TTC549 (cell line): ENCODE measurements around the gene KLF13.

ENCODE experiments used
- FAIRE-seq: peaks from 2 replicates; lab custom pipeline; 2012; peaks lifted over from hg19 to GRCh38; lab: Jason Lieb, UNC

Gene KLF13

DNA sequence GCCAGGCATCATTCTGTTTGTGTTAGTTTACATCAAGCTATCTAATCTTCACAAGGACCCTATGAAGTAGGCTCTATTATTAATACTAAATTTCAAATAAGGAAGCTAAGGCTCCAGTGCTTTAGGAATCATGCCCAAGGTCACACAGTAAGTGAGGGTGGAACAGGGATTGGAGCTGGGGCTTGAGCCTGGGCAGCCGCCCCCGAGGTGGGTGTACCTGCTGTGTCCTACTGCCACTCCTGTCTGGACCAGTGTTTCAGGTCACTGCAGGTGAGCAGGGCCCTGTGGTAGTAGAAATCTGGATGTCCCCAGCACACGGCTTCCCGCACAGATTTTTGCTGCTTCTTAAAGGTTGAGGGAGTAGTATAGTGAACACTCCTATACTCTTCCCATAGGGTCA lies 6.5 kb downstream of the KLF13 start:
- FAIRE-seq: no peak

DNA sequence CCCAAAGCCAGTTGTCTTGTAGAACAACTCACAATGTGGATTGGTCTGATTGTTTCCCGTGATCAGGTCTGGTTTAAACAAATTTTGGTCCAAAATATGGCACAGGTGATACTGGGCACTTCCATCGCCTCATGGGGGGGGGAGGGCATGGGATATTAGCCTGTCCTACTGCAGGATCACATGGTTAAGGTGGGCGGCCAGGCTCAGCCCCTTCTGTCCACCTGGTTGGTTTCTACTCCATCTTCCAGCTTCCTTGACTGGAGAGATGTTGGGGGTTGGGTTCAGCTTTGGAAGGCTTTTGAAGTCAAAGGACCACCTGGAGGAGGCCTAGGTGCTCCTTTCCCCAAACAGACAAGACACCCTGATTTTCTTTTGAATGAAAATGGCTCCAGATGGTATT lies 7.2 kb downstream of the KLF13 start:
- FAIRE-seq: no peak

DNA sequence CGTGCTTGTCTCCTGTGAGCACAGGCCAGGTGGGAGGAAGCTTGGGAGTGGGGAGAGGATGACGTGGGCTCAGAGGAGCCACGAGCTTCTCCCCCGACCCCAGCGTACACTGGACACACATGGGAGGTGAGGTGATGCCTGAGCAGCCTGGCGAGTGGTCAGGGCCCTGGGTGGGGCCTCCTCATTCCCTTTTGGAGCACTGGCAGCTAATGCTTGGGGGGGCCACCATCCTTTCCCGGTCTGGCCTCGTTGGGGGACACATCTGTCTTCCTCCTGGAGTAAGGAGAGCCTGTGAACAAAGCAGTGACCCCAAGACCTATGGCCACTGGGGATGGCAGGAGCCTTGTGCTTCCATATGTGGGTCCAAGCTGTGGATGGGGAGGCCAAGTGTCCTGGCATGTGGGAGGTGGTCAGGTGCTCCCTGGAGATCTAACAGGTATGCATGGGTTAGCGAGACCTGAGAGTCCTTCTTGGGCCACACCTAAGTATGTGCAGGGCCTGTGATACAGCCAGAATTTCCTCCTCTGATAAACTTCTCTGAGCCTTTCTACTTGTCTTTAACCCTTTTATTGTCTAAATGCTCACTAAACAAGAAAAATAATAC lies 9.5 kb downstream of the KLF13 start:
- FAIRE-seq: no peak

DNA sequence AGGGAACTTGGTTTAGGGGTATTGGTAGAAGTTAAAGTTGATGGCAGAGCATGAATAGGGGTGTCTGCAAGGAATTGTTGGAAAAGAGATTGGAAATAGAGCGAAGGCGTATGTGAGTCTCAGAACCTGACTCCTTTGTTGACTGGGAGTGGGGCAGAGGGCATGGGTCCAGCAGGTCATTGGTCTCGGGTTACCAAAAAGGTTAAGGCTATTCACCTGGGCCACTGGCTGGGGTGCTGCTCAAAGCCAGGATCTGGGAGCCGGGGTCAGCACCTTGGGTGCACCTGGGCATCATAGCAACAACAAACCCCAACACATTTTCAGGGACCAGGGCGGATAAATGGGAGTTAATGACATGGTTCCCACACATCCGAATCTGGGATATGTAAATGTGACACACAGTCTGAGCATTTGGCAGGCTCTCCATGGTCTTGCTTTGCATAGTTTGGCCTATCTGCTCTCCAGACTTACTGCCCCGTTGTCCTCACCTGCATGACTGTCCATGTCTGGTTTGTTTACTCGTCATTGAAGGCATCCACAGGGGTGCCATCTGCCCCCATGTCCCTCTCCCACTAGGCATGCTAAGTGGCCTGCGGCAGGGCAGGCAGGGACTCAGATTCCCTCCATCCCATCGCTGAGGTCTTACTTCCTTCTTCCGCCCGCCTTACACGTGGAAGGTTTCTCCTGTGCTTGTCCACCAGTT lies 10.1 kb downstream of the KLF13 start:
- FAIRE-seq: no peak

DNA sequence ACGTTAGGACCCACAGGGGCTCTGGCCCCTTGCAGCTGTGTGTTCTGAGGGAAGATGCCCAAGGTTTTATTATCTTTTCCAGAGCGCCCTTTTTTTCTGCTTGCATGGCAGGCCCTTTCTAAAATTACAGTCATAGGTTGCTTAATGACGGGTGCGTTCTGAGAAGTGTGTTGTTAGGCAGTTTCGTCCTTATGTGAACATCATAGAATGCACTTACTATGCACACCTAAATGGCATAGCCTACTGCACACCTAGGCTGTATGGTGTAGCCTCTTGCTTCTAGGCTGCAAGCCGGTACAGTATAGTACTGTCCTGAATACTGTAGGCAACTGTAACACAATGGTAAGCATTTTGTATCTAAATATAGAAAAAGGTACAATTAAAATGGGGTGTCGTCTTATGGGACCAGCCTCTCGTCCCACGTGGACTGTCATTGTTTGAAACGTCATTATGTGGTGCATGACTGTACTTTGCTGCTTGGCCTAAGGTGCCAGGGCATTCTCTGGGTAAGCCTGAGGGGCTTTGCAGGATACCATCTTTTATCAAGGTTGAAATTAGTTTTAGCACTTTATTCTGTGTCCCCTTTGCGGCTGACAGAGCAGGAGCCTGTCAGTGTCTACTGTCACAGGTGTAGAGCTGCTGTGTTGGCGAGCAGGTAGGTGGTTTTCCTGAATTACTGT lies 10.9 kb downstream of the KLF13 start:
- FAIRE-seq: no peak

DNA sequence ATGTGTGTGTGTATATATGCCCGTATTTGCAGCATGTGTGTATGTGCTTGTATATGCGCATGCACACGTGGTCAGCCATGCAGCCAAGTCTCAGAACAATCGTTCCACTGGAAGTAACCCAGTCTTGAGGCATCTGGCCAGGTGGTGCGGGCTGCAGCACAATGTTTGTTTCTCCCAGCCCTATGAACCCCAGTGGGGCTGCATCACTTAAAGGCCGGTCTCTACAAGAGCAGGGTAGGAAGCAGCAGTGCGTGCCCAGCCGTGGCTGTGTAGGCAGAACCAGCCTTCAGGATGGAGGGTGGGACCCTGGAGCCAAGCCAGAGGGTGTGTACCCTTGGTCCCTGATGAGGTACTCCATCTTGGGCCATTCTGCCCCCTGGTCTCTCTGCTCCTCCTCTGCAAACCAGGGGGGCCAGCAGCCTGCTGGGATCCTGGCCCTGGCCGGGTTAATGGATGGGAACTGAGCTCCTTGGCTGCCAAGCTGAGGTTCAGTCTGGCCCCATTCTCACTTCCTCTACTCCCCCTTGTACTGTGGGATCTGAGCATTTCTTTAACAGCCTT lies 11.8 kb downstream of the KLF13 start:
- no peak for FAIRE-seq

DNA sequence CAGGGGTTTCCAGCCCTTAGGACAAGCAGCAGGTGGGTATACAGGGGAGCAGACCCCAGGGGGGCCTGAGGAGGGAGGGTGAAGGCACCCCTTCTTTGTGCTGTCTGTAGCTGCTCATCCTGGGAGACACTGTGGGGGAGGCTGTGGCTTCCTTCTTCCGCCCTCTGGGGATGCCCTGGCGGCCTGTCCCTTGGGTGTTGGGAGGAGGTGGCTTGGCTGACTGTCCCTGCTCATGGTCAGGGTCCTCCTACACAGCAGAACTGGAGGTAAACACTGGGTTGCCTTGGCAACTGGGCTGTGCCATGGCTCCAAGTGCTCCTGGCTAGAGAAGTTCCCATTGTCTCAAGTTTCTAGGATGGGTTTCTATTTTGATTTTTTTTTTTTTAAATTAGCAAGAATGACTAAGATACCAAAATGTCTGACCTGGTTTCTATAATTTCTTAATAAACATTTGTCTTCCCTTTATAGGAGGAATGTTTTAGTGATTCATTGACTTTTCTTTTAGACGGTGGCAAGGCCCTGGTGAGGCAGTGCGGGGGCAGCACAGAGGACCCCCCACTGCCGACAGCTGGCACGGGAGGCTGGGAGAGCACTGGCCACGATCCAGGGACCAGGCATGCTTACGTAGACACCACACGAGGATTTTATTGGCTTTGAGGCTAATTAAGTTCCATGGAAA lies 12.4 kb downstream of the KLF13 start:
- no peak for FAIRE-seq

DNA sequence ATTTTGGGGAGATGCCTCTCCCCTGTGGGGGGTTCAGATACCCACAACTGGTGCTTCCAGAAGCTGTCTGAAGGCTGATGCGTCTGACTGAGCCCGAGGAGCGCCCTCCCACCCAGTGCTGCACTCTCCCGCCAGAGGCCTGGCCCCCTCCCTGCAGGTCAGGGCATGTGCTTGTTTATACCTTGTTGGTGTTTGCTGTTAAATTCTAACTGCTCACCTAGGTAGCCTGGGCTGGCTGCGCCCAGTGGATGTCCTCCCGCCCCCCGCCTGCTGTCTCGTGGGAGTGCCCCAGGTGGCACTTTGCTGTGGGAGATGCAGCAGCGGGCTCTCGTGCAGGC lies 12.9 kb downstream of the KLF13 start:
- no peak for FAIRE-seq

DNA sequence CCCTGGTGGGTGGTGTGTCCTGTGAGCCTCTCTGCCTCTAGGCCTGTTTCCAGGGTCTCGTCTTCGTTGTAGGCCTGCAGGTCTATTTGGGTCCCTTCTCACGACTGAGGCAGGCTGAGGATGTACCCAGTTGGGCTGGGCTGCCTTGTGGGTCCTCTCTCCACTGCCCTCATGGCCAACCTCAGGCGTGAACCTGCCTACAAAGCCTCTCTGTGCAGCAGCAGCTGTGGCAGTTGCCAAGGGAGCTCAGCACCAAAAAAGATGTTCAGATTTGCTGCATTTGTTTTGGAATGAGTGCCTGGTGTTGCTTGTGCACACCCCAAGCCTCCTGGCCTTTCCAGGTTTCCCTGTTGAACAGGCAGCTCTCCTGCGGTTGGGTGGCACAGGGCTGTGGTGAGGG lies 13.4 kb downstream of the KLF13 start:
- no peak for FAIRE-seq

DNA sequence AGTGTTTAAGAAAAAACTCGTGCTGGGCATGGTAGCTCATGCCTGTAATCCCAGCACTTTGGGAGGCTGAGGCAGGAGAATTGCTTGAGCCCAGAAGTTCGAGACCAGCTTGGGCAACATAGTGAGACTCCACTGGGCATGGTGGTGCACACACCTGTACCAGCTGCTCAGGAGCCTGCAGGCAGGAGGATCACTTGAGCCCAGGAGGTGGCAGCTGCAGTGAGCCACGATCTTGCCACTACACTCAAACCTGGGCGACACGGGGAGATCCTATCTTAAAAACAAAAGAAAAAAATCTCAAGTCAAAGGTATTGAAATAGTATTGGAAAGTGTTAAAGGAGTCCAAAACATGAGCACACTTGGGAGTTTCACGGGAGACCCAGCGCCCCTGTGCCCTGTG lies 14.0 kb downstream of the KLF13 start:
- no peak for FAIRE-seq

DNA sequence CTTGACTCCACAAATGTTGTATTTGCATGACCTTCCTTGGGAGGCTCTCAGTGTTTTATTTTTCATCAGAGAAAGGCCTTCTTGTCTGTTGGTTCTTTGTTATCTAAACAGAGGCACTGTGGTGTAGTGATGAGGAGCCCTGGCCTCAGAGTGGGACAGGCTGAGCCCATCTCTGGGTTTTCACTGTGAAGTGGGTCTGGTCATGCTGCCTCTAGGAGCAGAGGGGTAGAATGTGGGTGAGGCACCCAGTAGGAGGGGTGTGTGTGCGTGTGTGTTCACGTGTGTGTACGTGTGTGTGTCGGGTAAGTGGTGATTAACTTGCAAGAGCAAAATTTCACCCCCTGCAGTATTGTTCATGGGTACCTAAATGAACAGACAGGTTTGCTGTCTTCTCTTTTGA lies 14.4 kb downstream of the KLF13 start:
- FAIRE-seq: no peak

DNA sequence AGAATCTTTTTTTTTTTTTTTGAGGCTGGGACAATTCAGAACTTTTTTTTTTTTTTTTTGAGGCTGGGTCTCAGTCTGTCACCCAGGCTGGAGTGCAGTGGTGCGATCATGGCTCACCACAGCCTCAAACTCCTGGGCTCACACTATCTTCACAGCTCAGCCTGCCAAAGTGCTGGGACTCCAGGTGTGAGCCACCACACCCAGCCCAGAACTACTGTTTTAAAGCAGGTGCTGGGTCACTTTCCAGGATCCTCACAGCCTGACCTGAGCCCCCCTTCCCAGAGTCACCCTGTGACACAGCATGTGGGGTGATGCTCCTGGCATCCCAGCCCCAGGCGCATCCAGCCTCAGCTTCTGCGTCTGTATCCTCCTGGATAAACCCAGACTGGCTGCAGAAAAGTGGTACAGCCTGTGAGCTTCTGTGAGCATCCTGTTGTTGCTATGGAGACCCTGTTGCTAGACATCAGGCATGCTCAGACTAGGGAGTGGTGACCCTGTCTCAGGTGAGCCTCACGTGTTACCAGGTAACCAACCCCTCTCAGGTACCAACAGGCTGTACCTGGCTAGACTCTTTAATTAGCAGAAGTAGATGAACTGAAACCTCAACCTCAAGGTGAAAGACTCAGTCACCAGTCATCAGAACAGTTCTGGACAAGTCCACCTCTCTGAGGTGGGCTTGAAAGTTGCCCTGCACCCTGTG lies 15.0 kb downstream of the KLF13 start:
- FAIRE-seq: no peak

DNA sequence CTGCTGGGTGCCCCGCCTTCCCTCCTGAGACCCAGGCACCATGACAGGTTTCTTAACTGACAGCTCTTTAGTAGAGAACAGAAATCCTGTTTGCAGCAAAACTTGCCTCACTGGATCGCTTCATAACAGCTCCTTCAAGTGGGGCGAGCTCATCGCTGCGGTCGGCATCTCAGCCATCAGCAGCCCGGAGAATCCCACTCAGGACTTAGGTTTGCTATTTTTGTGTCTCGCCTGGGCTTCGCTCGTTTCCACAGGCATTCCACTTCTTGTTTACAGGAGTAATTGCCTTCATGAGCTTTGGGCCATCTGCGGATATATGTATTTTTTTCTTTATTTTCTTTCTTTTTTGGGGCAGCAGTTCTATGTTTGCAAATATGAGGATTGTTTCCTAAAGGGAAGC lies 15.7 kb downstream of the KLF13 start:
- FAIRE-seq: no peak

DNA sequence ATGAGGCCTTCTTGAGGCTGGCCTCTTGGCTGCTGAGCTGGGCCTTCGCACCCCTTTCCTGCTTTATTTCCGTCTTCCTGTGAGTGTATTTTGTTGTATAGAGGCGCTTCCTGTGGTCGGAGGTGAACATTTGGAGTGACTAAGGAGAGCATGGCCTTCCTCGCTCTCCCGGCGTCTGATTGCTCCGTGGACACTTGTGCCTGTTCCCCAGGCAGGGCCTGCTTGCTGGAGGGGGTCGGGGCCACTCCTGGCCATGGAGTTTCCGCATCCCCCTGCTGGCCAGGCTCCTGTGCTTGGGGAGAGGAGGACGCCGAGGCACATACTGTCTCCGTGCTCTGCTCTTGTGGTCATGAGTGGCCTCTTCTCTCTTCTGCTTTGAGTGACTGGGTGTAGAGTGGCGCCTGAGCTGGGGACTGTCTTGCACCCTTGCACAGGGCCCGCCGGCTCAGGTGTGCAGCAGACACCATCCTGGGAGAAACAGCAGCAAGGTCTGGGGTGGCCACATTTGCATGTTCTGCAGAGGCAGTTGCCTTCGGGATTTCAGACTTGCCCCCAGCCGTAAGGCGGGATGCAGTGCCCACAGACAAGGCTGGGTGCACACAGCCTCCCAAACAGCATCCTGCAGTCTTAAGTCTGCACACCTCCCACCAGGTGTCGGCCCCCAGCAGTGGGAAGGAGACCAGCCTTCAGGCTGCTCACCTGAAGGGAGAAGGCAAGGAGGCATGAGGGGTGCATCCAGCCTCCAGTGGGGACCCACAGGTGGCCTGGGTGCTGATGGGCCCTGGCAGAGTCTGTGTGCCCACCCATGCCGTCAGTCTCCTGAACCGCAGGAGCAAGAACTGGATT lies 16.4 kb downstream of the KLF13 start:
- FAIRE-seq: no peak

DNA sequence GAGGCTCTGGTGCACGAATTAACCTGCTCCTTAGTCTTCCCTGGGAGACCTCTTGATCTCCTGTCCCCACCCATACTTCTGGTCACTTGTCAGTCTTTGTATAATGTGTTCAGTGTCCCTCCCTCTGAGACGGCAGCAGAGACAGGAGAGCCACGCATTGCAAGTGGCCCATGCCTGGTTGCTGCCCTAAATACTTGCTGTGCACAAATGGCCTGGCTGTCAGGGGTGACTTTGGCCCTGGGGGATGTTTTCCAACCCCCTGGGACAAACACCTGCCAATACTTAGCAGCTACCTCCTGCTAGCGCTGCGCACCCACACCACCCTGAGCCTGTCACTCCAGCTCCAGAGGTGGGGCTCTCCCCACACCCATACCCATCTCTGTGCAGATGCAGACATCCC lies 17.2 kb downstream of the KLF13 start:
- FAIRE-seq: no peak

DNA sequence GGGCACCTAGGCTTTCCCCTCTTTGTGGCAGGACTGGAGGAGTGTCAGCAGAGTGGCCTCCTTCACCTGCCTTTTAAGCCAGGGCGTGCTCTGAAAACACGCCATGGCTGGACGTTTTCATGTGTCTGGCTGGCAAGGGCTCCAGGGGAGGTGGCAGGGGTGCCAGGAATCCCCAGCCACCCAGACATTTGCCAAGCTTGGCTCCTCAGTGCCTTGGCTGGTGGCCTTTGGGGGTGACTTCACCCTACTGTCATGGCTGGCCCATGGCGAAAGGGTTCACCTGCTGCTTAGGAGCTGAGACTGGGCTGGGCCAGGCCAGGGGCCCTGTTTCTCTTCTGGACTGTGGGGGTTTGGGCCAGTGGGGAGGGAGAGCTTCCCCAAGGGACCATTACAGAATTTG lies 17.6 kb downstream of the KLF13 start:
- no peak for FAIRE-seq

DNA sequence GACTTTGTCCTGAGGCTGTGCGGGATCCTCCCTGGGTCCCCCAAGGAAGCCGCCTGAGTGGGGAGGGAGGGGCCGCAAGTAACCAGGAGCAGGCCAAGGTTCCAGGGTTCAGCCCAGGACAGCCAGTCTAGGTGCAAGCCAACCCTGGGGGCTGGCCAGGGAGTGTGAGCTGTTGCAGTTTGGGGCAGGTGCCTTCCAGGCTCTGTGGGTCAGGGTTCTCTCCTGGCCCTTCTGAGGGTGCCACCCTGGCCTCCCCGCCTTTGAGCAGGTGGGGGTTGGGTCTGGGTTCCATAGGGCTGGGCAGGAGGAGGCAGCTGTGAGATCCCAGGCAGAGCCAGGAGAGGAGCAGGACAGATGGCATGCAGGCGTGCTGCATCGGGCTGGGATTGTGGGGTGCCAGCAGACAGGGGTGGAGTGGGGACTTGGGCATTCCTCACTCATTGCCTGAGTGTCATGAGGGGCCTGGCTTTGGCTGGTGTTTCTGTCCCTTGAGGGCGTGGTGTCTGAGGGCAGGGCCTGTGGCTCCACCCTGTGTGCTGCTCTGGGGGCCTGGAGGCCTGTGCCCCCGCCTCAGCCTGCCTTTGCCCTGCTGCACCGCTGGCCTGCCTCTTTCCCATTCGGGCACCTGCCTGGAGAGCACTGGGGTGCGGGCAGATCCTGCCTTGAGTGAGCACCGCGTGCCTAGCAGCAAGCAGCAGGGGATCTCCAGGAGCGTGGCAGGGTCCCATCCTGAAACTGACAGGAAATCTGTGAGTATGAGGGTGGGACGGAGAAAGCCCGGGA lies 18.4 kb downstream of the KLF13 start:
- FAIRE-seq: no peak

DNA sequence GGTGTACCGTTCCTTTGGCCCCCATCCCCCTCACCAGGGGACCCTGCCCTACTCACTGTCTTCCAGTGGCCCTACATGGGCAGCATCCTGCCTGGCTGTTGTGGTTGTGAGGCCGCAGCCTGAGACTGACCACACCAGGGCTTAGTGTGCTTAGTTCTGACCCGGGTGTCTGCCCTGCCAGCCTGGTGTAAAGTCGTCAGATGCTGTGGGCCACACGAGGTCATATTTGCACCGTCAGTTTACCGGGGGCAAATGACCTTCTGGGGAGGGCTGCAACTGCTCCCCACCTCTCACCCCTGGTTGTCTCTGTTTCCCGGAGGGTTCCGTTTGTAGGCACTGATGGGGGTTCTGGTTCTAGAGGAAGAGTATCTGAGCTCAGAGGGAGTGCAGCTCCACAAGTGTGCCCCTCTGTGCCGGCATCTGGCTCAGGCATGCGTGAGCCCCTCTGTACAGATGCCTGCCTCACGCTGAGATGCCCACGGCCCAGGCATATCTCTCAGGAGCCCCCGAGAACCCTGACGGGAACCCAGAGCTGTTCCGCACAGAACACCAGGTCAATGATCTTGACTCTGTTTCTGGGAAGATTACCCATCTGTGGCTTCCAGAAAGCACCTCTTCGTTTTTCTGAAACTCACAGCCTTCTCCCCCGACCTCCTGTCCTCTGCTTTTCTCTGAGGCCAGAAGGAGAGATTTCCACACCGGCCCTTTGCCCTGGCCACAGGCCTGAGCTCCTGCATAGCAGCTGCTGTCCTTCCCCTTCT lies 19.2 kb downstream of the KLF13 start:
- FAIRE-seq: no peak

DNA sequence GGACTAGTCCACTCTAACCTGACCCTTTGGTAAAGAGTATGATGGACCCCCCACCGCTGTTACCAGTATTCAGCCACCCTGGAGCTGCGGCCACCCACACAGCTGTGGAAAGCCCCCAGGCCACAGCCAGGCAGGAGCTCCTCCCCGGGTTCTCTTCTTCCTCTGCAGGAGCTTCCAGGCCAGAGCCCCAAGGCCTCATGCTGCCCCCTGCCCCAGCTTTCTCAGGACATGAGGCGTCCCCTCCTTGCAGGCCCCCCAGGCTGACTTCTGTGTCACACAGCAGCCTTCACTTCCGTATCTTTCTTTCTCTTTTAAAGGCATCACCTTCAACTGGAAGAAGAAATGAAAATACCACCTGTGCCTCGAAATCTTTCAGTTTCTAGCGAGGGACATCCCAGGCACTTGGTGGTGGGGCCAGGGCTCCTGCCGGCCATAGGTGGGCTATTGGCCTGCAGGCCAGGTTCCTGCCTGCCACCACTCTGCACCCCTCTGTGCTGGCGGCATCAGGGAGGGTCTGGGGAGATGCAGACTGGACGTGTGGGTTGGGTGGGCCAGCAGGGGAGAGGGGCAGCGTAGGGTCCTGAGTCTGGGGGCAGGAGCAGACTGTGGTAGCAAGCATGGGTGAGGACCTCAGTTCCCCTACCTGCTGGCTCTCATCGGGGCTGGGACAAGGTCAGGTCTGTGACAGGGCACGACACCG lies 19.9 kb downstream of the KLF13 start:
- FAIRE-seq: no peak
